Measurements from ENCODE around the gene LMLN.

- no peak for TF ChIP-seq CTCF (optimal IDR thresholded peaks at IDR 0.05 in 1 of 3, IDR thresholded peaks at IDR 0.05 in 1 of 3, conservative IDR thresholded peaks at IDR 0.05 in 1 of 3; ENCODE audit: extremely low read depth in 1 of 3, insufficient read depth in 2 of 3, low read length in 3 of 3)
- TF ChIP-seq EZH2 (IDR thresholded peaks at IDR 0.05; ENCODE audit: low read length), result no peak
These were observed 29.6 kb downstream of the LMLN start for GRCh38 chr3:197989651-197990050.

All from keratinocyte (primary cell).